ENCODE results near the gene CTNND2.

GRCh38 chr5:11075035-11075805 lies 829.0 kb downstream of the CTNND2 start:
- TF ChIP-seq CTCF (IDR thresholded peaks at IDR 0.05; ENCODE audit: low read depth, low read length, poor library complexity, severe bottlenecking) = peak; percentile 59
- TF ChIP-seq EZH2phosphoT487 (IDR thresholded peaks at IDR 0.05; ENCODE audit: borderline replicate concordance, low read length) = no peak

Measured in DOHH2 (cell line).